ENCODE measurements around the gene CERS6.

Gene CERS6

DNA sequence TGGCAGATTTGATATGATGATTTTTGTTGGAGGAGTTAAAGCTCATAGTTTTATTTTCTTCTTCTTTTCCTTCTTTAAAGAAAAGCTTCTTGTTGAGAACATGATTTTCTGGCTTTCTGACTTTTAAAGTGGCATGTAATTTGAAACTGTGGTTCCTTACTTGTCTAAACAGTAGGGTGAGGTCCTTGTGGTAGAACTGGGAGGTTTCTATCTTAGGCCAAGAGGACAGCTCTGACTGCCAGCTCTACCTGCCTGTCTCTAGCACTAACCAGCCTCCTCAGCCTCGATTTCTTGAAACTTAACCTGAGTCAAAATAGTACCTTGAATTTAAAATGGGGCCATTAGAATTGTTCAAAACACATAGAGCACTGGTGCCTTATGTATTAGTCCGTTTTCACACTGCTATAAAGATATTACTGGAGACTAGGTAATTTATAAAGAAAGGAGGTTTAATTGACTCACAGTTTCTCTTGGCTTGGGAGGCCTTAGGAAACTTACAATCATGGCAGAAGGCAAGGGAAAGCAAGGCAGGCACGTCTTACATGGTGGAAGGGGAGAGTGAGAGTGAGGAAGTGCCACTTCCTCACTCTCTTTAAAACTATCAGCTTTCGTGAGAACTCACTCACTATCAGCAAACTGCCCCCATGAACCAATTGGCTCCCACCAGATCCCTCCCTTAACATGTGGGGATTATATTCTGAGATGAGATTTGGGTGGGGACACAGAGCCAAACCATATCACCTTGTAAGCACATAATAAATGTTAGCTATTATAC lies 119.0 kb downstream of the CERS6 start:
- DNase-seq, result no peak

DNA sequence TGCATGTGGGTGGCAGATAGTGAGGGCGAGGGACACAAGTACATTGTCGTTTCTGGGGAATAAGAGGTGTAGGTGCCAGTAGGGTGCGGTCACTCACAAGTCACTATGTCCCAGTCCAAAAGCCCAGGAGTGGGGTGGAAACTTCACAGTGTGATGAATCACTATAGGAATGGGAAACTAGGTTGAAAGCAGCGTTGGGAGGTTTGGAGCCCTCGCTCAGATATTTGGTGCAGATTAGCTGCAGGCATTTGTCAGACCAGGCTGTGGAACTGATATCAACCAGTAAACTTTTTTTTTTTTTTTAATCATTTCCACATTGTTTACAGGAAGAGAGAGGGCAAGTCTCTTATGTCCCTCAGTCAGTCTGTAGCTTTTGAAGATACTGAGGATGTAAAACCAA lies 121.8 kb downstream of the CERS6 start:
- no peak for DNase-seq

DNA sequence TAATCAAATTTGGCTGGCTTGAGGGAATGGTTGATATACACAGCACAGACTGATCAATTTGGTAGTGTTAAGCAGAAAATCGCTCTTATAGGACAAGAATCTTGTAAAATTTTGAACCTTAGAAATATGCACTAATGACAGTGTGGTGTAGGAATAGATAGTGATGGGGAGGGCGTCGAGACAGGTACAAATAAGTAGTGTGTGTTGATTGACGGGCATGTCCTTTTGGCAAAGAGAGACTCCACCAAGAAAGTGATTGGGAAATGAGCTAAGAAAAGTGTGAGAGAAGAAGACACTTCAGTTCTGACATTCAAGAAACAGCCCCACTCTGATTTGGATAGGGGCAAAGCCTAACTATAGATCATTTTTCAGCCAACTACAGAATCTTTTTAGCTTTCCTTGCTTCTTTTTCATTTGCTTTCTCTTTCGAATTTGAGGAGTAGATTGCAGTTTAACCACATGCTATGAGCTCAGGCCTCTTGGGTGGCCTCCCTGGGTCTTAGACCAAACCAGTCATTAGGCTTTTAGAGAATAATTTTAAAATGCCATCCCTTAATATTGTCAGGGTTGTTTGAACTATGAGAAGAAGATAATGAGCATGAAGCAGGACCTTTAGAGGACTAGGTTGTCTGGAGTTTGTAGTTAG lies 127.1 kb downstream of the CERS6 start:
- DNase-seq, result no peak

DNA sequence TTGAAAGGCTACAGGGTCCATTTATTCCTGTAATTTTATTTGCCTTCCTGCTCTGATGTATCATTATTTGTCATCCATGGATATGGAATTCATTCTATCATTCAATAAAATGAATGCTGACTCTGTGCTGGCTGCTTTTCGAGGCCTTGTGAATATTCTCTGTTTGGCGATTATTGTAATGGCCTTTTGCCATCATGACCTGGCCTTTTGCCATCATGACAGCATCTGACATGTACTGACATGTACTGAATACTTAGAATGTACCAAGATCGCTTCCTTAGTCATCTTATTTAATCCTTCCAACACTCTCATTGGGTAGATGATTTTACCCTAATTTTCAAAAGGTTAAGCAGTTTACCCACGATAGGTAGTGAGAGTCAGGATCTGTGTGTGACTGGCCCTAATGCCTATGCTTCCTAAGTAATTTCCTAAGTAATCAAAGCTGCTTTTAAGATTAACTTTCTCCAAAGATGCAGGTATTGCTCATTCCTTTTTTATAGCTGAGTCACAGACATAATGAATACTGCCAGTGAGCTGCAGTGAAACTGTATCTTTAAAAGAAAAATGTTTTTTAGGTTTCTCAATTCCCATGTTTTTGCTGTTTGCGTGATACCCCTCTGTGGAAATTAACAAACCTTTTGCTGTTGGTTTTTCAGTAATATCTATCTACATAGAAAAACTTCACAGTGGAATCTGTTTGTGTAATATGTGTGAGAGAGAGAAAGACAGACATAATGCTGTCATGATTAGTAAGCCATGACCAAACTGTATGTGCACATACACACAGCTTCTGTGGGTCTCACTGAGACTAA lies 127.8 kb downstream of the CERS6 start:
- DNase-seq, result peak; percentile 27

DNA sequence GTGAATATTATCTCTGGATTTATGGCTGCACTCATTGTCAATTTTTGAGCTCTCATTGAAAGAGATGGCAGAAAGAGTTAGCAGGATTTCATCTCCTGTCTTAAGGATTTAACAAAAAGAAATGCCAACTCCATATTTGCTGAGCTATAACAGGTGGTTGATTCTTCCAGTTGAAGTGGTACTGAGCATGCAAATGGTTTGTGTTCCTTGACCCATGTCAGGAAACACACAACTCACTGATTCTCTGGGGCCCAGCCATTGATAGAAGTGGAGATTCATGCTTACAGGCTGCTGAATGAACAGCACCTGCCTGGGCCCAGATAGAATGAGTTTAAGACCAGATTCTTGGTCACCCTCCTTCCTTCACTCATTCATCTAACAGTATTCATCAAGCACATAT lies 128.8 kb downstream of the CERS6 start:
- DNase-seq, result no peak

DNA sequence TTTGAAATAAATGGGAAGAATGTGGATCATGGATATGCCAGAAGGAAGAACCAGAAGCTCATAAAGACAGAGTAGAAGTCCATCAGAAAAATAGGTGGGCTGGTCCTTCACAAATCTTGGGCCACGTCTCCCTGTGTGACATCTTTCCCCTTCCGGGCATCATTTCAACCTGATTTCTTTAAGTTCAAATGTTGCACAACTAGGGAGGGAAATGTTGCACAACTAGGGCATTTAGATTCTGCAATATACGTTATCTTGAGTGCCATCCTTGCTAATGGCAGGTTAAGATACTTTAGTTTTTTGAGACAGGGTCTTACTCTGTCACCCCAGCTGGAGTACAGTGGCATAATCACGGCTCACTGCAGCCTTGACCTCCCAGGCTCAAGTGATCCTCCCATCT lies 129.6 kb downstream of the CERS6 start:
- DNase-seq, result no peak

DNA sequence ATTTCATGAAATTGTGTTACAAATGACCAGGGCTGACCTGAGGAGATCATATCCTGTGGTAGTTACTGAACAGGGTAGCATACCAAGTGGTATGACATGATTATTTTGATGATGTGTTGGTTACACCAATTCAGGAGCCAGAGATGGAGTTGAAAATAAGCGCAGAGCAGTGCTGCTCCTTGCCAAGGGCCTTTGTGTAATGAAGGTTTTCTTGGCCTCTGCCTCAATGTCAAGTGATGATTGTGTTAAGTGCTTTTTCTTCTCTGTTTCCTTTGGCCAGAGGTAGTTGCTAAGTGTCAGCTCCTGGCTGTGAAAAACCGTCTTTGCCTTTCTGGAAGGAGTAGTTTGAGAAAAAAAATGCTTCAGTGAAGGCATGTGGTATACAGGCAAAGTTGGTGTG lies 131.2 kb downstream of the CERS6 start:
- no peak for DNase-seq

DNA sequence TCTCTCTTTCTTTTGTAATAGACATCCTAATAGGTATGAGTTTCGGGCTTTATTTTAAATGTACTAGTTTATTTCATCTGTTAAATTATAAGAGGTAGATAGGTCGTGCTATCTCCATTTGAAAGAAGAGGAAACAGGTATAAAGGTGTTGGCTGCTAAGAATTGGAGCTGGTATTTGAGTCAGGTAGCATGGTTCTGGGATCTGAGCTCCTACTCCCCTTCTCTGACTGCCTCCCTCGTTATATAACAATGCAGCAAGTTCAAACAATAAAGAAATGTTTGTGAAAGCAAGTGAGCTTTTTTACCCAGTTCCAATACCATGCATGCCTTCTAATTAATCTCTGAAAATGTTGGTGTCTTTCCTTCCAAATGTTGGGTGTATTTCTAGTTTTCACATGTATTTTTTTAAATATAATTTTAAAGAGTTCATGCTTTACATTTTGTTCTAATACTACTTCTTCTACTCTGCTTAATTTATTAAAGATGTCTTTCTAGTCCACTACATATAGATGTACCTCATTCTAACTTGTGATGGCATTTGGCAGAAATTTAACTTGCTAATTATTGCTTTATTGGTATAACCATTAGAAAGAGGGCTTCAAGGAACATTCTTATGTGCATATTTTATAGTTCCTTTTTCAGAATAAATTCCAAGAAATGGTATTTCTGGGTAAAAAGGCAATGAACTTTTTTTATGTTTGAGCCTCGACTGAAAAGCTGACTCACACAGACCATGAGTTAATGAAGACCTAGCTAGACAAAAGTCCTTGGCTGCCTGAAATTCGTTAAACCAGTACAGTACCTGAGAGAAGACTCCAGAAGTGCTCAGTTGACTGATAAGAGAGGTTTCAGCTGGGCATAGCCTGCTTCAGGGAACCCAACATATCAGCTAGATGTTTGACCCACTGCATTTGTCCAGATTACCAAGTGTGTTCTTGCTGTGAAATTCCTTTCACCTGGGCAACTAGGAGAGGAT lies 133.5 kb downstream of the CERS6 start:
- no peak for DNase-seq

DNA sequence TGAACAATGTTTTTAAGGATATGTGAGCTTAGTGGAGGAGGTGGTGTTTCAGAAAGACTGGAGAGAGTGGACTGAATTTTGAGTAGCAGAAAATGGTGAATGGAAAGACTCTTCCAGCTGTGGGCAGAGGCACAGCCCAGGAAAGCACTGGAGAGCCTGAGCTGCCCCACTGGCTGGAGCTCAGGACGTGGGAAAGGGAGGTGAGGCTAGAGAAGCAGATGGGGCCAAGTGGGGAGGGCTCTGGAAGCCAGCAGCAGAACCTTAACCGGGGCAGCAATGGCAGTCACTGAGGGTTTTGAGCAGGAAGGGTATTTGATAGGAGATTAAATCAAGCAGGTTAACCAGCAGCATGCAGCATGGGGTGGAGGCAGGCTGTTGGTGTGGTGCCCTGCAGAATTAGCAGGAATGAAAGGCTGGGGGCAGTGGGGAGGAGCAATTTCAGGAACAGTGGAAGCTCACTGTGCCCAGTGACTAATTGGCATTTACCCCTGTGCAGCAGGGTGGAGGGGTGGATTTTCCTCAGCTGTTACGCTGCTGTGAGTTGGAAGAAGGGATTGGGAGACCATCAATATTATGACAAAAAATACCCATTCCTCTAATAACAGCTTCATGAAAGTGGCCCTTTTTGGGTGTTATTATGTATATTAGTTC lies 136.2 kb downstream of the CERS6 start:
- DNase-seq, result no peak

DNA sequence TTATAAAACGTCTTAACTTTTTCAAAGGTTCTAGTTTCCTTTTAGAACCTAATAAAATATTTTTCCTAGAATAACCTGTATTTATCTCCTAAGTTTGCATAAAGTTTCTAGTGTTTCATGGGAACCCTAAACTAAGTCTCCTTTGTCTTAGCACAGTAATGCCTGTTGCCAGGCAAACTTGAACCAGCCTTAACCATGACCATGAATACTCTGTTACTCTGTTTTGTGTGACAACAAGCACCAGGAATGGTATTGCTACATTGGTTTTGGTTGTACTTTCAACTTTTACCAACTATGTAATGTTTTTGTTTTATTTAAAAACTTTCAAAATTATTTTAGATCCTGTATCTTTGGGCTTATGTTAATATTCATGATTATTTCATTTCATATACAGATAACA lies 137.6 kb downstream of the CERS6 start:
- DNase-seq, result no peak

DNA sequence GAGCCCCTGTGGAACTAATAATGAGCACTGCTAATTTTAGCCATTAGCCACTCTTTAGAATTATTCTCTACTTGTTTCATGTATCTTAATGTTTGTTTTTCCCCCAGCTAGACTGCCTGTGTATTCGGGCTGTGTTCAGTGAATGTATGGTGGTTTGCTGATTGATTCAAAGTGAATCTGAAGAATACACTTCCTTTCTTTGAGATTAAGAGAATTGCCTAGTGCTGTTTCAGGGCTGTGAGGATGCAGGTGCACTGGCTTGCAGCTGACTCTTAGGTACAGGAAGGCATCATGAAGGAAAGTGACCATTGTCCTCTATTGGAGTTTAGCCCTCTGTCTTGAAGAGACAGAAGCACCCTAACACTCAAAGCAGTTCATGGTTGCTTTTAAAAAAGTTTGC lies 138.7 kb downstream of the CERS6 start:
- DNase-seq, result no peak

DNA sequence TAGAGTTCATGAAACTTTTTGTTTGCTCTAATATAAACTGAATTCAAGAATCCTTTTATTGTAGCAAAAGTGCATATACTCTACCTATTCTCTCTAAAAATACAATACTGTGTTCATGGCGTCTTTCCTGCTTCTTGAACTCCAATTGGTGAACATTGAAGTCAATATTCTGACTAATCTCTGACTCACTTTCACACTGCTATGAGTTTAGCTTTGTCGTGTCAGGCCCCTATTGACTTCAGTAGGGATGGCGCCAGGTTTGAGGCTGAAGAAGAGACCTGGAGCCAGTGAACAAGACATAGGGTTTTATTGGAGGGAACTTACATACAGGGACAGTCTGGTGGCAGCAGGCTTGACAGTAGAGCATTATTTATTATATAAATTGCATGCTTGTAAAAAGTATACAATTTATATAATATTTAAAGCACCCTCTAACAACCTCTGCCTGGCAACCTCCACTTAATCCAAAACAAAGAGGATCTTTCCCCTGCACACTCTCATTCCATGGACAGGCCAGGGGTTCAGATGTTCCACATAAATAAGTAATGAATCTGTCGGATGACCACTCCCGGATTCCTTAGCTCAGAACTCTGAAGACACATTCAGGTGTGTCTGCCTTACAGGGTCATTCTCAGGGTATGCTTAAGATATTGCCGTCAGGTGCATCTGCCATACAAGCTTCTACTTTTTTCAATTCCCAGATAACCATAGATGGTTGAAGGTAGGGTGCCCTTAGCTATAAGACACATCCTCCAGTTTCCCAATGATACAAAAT lies 141.0 kb downstream of the CERS6 start:
- DNase-seq, result no peak

DNA sequence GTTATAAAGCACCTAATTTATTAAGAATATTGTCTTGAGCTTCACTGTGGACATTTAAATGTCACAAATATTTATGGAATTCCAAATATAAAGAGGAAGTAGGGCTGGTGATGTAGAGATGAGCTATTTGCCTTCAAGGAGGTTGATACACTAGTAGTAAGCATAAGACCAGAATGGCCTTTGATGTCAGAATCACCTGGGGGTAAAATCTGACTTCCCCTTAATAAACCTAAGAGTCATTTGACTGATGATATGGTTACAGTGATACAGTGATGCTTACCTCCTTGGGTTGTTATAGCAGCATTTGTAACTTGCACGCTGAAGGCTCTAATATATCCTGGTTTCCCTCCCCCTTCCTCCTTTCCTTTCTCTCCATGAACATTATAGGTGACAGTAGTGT lies 143.7 kb downstream of the CERS6 start:
- DNase-seq, result no peak

DNA sequence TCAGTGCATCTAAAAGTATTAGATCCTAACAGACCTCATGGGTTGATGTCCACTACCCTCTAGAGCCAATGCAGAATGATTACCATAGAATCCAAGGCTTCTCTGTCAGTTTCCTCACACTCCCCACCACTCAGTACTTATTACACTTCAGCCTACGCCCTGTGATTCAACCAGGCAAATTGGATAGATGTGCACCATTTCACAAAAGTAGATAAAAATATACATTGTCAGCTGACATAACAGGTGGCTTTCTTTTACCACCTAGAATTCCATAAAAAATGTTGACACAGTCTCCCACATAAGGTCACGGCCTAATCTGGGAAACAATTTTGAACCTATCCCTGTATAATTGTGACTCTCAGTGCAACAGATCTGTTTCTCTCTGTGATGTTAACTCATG lies 144.9 kb downstream of the CERS6 start:
- DNase-seq, result no peak

DNA sequence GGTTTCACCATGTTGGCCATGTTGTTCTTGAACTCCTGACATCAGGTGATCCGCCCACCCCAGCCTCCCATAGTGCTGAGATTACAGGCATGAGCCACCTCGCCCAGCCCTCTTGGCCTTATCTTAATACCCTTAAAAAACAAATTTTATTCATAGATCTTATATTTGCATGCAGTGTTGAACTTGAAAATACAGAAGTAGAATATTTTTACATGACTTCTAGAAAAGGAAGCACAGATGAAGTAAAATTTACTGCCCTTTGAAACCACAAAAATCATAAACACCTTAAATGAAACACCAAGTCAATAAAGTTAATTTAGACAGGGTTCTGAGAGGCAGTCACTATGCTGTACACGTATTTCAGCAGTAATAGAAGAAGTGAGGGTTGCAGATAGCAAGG lies 145.7 kb downstream of the CERS6 start:
- DNase-seq, result no peak

DNA sequence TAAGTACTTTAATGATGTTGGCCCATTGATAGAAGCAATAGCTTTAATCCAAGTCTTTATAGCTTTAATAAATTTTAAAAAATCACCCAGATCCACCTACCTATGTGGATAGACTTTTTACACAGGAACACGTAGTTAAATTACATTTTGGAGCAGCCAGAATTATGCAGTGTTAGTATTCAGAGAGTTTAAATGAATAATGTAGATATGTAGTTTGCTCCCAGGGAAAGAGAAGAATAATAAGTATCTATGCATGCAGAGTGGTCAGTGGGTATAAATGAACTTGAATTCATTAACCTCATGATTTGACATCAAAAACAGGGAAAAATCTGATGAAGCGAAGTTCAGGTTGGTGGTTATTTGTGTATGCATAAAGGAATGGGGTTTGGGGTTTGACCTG lies 146.3 kb downstream of the CERS6 start:
- no peak for DNase-seq

DNA sequence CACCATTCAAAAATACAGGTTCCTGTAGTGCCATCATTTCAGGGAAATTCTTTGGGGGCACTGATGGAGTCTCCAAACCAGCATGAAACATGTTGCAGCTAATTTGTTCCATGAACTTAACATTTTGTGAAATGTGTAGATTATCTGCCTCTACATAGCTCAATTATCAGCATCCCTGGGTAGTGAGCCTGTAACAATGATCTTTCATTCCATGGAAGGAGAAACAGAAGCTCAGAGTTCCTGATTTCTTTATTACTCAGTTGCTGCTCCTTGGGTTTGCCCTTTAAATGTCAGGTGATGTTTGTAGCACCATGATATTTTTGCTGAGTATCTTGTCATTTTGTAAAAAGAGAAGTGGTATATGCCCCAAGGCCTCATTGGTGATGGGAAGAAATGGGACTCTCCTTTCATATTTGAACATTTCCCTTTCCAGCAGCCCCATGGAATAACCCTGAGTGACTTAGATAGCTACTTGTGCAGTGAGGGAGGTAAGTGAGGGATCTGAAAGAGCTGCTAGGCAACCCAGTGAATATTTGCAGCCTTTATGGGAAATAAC lies 146.9 kb downstream of the CERS6 start:
- no peak for DNase-seq

DNA sequence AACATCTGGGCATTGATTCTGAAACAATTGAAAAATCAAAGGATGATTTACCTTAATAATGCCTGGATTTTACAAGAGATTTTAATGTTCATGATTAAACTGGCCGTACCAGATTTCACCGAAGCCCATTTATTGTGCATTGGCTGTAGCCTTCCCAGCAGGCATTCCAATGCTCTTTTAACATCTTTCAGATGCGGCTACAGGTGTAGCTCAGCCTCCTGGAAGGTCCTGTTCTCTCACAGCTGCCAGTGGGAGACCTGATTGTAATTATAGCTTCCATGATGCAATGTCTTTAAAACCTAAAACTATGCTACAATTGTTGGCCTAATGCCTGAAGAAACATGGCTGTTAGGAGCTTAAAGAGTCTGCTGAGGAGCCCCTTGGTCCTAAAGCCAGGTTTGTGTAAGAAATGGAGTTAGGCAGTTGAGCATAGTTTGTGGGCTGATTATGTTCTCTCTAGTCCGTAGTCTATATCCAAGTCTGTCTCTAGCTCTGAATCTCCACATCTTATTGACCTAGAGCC lies 147.4 kb downstream of the CERS6 start:
- no peak for DNase-seq

DNA sequence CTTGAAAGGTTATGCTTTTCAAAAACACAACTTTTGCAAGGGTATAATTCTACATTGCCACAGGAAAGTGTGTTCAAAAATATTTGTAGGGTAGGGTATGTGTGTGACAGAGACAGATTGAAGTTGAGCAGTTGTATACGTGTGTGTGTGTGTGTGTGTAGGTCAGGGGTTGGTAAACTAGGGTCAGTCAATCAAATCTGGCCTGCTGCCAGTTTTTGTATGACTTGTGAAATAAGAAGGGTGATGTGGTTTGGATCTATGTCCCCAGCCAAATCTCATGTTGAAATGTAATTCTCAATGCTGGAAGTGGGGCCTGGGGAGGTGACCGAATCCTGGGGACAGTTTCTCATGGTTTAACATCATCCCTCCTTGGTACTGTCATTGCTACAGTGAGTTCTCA lies 148.2 kb downstream of the CERS6 start:
- DNase-seq, result no peak

DNA sequence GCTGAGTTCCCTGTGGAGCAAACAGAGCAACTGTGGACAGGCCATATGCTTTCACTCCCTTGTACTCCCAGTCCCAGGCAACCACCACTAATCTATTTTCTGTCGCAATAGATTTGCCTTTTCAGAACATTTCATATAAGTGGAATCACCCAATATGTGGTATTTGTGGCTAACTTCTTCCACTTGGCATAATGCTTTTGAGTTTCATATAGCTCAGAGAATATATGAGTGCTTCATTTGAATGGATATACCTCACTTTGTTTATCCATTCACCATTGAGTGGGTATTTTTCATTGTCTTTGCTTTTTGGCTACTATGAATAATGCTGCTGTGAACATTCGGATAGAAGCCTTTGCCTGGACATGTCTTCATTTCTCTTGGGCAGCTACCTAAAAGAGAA lies 151.9 kb downstream of the CERS6 start:
- DNase-seq, result no peak

DNA sequence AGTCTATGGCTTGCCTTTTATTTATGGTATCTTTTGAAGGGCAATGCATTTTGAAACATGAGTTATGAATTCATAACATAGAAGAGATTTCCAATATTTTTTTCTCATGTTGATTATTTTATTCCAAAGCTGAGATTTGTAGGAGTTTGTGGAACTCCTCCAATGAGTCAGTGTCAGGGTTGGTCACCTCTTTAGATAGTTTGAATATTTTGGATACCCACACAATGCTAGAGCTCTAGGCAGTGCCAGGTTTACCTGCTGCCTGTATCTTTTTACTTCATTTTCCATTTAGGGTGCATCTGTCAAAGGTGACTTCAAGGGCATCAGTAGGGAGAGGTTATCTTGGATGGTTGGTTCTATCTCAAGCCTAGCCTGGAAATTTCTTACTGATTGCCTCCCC lies 152.7 kb downstream of the CERS6 start:
- DNase-seq, result no peak

Data from DMS 273 treated with DMSO at 0.1 percent for 48 hours (cell line).